Amygdala (tissue), 56 donors: Measurements from ENCODE around the gene ABCF1.

ENCODE experiments used
- DNase-seq, 56 donors: peaks; one replicate each; lab custom pipeline; 2025; lab: John Stamatoyannopoulos, UW

Gene ABCF1

DNA sequence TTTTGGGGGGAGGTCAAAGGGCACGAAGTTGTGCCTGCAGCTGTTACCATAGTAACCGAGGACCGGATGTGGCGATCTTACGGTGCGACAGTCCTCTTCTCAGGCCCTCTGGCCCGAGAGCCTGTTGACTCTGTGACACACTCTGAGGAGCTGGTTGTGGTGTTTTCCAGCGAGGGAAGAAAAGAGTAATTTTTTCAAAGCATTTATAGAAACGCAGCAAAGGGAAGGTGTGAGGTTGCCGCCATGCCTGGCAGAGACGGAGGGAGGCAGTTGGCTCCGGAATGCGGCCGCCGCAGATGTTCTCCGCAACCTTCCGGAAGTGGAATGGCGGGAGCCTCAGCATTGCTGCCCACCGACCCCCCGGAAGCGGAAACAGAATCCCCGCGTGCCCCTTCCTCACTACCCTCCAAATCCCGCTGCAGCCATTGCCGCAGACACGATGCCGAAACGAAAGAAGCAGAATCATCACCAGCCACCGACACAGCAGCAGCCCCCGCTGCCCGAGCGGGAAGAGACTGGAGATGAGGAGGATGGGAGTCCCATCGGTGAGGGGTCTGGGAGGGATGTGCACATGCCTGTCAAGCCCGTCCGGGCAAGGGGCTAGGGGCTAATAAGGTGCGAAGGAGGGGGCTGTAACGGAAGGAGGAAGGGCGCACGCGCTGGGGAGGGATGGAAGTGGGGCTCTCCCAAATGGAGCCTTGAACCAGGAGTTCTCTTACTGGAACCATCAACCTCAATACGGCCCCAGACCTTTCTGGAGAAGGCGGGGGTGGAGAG is 14.1 kb upstream of the ABCF1 start, which contains the start of gene PRR3:
Gene PRR3 (plus strand): TSS at position 390 of the 777 bp plus-strand sequence. CDS start 50 bp downstream, at position 440.
- DNase-seq, result peak; percentile 70 to 97 (median 92)

DNA sequence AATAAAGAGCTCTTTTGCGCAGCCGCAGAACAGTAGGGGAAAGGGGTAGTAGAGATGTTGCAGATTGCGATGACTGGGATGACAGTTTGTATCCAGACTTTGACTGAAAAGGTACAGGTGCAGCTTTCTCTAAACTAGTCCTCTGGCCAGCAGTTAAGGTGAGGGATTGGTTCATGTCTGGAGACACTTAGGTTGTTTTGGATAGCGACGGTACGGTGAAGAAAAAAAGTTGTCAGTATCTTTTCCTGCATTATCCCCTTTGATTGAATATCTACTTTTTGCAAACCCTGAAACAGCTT is 13.6 kb upstream of the ABCF1 start:
- DNase-seq, result peak in 1 of 56 donors; percentile 5

DNA sequence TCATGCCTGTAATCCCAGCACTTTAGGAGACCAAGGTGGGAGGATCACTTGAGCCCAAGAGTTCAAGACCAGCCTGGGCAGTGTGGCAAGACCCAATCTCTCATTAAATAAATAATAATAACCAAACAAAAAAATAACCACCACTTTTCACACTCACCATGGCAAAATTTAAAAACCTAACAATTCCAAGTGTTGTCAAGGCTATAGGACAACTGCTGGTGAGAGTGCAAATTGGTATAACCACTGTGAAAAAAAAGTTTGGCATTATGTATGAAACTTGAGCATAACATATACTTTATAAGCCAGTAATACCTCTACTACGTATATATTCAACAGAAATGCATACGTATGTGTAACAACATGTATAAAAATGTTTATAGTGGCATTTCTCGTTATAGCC is 10.3 kb upstream of the ABCF1 start:
- DNase-seq, result no peak

GRCh38 chr6:30562470-30563425 is 8.5 kb upstream of the ABCF1 start:
- DNase-seq, result no peak

- DNase-seq, result no peak
Measured at GRCh38 chr6:30564114-30564513, 7.1 kb upstream of the ABCF1 start.

GRCh38 chr6:30565772-30566171 is 5.5 kb upstream of the ABCF1 start:
- DNase-seq, result no peak

DNA sequence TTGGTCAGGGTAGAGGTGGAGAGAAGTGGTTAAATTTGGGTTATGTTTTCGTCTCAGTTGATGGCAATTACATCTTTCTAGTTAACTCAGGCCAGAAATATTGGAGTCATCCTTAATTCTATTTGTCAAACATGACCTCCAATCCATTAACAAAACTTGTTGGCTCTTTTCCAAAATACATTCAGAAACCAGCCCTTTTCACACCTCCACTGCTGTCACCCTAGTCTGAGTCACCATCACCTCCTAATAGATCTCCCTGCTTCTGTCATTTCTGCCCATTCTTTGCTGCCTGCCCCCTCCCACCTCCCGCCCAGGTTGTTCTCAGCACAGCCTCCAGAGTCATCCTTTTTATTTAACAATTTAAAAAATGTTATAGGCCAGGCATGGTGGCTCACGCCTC is 3.0 kb upstream of the ABCF1 start:
- peak in 3 of 56 donors; percentile 0 to 7 (median 5) for DNase-seq

- no peak for DNase-seq
Measured at GRCh38 chr6:30570263-30570662, 979 bp upstream of the ABCF1 start.

- peak in 8 of 56 donors; percentile 31 to 73 (median 47) for DNase-seq
Measured at GRCh38 chr6:30570740-30571074, 535 bp upstream of the ABCF1 start.

- DNase-seq, result peak in 1 of 56 donors; percentile 37
Measured at GRCh38 chr6:30571762-30572082, 480 bp downstream of the ABCF1 start.

DNA sequence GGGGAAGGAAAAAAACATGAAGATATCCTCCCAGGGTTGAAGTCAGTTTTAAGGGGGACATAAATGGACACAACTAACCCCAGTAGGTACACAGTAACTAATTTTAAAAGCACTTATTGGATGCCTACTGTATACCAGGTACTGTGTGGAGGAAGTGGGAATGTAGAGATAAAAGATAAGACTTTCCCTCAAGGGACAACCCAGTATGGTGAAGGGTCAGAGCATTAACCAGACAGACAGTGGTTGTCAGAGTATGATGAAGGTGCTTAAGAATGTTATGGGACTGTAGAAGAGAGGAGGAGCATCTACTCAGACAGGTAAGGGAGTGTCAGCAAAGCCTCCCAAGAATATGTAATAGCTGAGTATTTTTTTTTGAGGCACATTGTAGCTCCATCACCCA is 906 bp downstream of the ABCF1 start:
- no peak for DNase-seq

- DNase-seq, result no peak
Measured at GRCh38 chr6:30573113-30573512, 1.9 kb downstream of the ABCF1 start.

DNA sequence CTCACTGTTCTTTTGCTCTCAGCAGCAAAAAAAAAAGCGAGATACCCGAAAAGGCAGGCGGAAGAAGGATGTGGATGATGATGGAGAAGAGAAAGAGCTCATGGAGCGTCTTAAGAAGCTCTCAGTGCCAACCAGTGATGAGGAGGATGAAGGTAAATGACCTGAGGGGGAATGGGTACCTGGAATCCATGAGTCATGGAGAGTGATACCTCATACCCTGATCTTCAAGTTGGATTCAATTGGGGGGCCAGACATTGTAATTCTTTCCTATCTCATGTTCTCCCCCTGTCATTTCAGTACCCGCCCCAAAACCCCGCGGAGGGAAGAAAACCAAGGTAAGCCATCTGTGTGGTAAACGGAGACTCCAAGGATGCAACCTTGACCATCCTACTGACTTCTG is 6.8 kb downstream of the ABCF1 start:
- DNase-seq, result no peak

- DNase-seq, result no peak
Measured at GRCh38 chr6:30583921-30584320, 12.7 kb downstream of the ABCF1 start.

GRCh38 chr6:30589754-30590358 is 18.6 kb downstream of the ABCF1 start:
- no peak for DNase-seq

DNA sequence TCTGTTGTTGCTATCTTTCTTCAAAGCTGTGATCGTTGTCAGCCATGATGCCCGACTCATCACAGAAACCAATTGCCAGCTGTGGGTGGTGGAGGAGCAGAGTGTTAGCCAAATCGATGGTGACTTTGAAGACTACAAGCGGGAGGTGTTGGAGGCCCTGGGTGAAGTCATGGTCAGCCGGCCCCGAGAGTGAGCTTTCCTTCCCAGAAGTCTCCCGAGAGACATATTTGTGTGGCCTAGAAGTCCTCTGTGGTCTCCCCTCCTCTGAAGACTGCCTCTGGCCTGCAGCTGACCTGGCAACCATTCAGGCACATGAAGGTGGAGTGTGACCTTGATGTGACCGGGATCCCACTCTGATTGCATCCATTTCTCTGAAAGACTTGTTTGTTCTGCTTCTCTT is 19.3 kb downstream of the ABCF1 start:
- DNase-seq, result no peak

DNA sequence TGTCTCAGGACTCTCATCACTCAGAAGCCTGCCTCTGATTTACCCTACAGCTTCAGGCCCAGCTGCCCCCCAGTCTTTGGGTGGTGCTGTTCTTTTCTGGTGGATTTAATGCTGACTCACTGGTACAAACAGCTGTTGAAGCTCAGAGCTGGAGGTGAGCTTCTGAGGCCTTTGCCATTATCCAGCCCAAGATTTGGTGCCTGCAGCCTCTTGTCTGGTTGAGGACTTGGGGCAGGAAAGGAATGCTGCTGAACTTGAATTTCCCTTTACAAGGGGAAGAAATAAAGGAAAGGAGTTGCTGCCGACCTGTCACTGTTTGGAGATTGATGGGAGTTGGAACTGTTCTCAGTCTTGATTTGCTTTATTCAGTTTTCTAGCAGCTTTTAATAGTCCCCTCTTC is 19.8 kb downstream of the ABCF1 start:
- DNase-seq, result no peak

- no peak for DNase-seq
Measured at GRCh38 chr6:30592287-30592686, 21.0 kb downstream of the ABCF1 start.

GRCh38 chr6:30597315-30598144 is 26.3 kb downstream of the ABCF1 start:
- DNase-seq, result peak in 41 of 56 donors; percentile 1 to 88 (median 39)

- DNase-seq, result no peak
Measured at GRCh38 chr6:30598912-30599624, 27.8 kb downstream of the ABCF1 start.
